Esophagus muscularis mucosa (tissue), 4 donors: ENCODE results near the gene LRSAM1. TPM values are rescaled to one million over a fixed set of nuclear protein-coding genes. Genes with fewer than 3 reads are reported as not detected.
A peak's percentile ranks its signal among the peaks of the same experiment; 100 is the strongest.

Source experiments
- DNase-seq: peaks from one replicate; pipeline ENCODE4 v3.0.0-alpha.2; 2017; ENCODE audit errors: extremely low spot score
- H3K27ac ChIP-seq, 4 donors: fragments of 200-600 bp; sonication (generic); replicated peaks in 1 of 4; 1 replicate in 3 of 4; 2 replicates in 1 of 4; pipeline ENCODE4 v1.5.1; 2016 to 2019; ENCODE audit warnings: mild to moderate bottlenecking in 1 of 4
- H3K27me3 ChIP-seq, 4 donors: fragments of 200-600 bp; sonication (generic); one replicate each; pipeline versions ENCODE4 v1.5.1 to v1.6.0; 2016 to 2019
- H3K36me3 ChIP-seq, 4 donors: fragments of 200-600 bp; sonication (generic); one replicate each; pipeline ENCODE4 v1.5.1; 2016 to 2019
- H3K4me1 ChIP-seq, 4 donors: fragments of 200-600 bp; sonication (generic); one replicate each; pipeline ENCODE4 v1.5.1; 2016 to 2019
- H3K4me3 ChIP-seq, 4 donors: fragments of 200-600 bp; sonication (generic); 1 replicate in 2 of 4; 2 replicates in 2 of 4; pipeline ENCODE4 v1.5.1; 2016 to 2019; ENCODE audit warnings: mild to moderate bottlenecking in 4 of 4, moderate library complexity in 1 of 4
- H3K9me3 ChIP-seq, 4 donors: fragments of 200-600 bp; sonication (generic); 1 replicate in 3 of 4; 2 replicates in 1 of 4; pipeline ENCODE4 v1.5.1; 2016 to 2019
- CTCF ChIP-seq, 3 experiments: fragments of 200-600 bp in 2 of 3; fragments of 450-650 bp in 1 of 3; sonication (generic) in 2 of 3; IDR thresholded peaks; one replicate each; pipeline ENCODE4 v1.5.1; 2017 to 2019; ENCODE audit warnings: antibody characterized with exemption in 3 of 3, mild to moderate bottlenecking in 2 of 3, moderate library complexity in 1 of 3
- EP300 ChIP-seq: sonication (generic); formaldehyde crosslinking; IDR thresholded peaks from one replicate; pipeline ENCODE4 v1.6.1; 2017; ENCODE audit warnings: antibody characterized with exemption
- POLR2A ChIP-seq: fragments of 450-650 bp; IDR thresholded peaks from one replicate; pipeline ENCODE4 v1.6.1; 2017; ENCODE audit warnings: antibody characterized with exemption, moderate library complexity, mild to moderate bottlenecking, low read depth
- POLR2AphosphoS5 ChIP-seq, 2 donors: sonication (generic); formaldehyde crosslinking; IDR thresholded peaks; one replicate each; pipeline ENCODE4 v1.6.1; 2017; ENCODE audit warnings: antibody characterized with exemption in 2 of 2
- WGBS: methylation state at CpG from one replicate; pipeline ENCODE4 v1.1.5; 2018; 5-methylcytosine and 5-hydroxymethylcytosine counted together
- intact Hi-C: fragments of 100-400 bp; cut with DNase I; formaldehyde crosslinking; loops from one replicate; pipeline ENCODE4 v1.15.1; 2023
- total RNA-seq, 4 donors: library from RNA; depleted of rRNA; stranded (reverse); fragments of >200 nt; gene quantifications; one replicate each; pipeline versions ENCODE4 v1.1.0 to v1.2.1, GENCODE V29; 2016

Gene LRSAM1
- total RNA-seq, 4 donors from 2014 or later: 13.6 to 26.2 (median 18.8) TPM

- H3K36me3 ChIP-seq: peaks cover 35 to 63% (median 59%) of the 10 kb centered on the region in 4 donors
- no peak for DNase-seq
- intact Hi-C loops: no loop called here
- H3K4me3 ChIP-seq: peak overlapping the region; percentile 81 to 96 (median 82)
- no peaks in the 10 kb centered on the region for H3K27me3 ChIP-seq
- peak overlapping the region; percentile 93 to 96 (median 95) for H3K27ac ChIP-seq
- no peaks in the 10 kb centered on the region for H3K9me3 ChIP-seq
- 58% methylated on average over 5 of the region's 5 CpGs for WGBS
- TF ChIP-seq CTCF (IDR thresholded peaks at IDR 0.05): no peak
- no peak for TF ChIP-seq EP300
- TF ChIP-seq POLR2A: no peak
- no peak for TF ChIP-seq POLR2AphosphoS5 (IDR thresholded peaks at IDR 0.05)
- peaks cover 41 to 43% (median 42%) of the 10 kb centered on the region in 4 donors for H3K4me1 ChIP-seq
These were observed 1.9 kb upstream of the LRSAM1 start for GRCh38 chr9:127449332-127449966.

GRCh38 chr9:127450243-127450760, 1.0 kb upstream of the LRSAM1 start:
- H3K4me3 ChIP-seq: peak overlapping the region; percentile 81 to 96 (median 82)
- peak overlapping the region; percentile 93 to 96 (median 95) for H3K27ac ChIP-seq
- no peaks in the 10 kb centered on the region for H3K9me3 ChIP-seq
- no peaks in the 10 kb centered on the region for H3K27me3 ChIP-seq
- intact Hi-C loops: loop anchor here (2.0 kb wide), 1 partner anchor 54 kb away; the partner anchor contains the start of gene SLC2A8
- no peak for DNase-seq
- WGBS: 3% methylated on average over 14 of the region's 14 CpGs
- peaks cover 41 to 48% (median 44%) of the 10 kb centered on the region in 4 donors for H3K4me1 ChIP-seq
- TF ChIP-seq POLR2A (no peak), CTCF (IDR thresholded peaks at IDR 0.05) (no peak), EP300 (no peak), POLR2AphosphoS5 (IDR thresholded peaks at IDR 0.05) (no peak)
- H3K36me3 ChIP-seq: peaks cover 29 to 62% (median 57%) of the 10 kb centered on the region in 4 donors

GRCh38 chr9:127451608-127451857, 223 bp downstream of the LRSAM1 start:
- Histone ChIP-seq H3K27me3 (no peaks in the 10 kb centered on the region), H3K36me3 (peaks cover 26 to 60% (median 52%) of the 10 kb centered on the region in 4 donors), H3K4me3 (peak overlapping the region; percentile 81 to 96 (median 82)), H3K9me3 (no peaks in the 10 kb centered on the region), H3K27ac (peak overlapping the region; percentile 93 to 96 (median 95)), H3K4me1 (peaks cover 41 to 55% (median 45%) of the 10 kb centered on the region in 4 donors)
- intact Hi-C loops: loop anchor here (2.0 kb wide), 1 partner anchor 55 kb away; the partner anchor contains the start of gene SLC2A8
- TF ChIP-seq POLR2A (no peak), CTCF (IDR thresholded peaks at IDR 0.05) (no peak), EP300 (no peak), POLR2AphosphoS5 (IDR thresholded peaks at IDR 0.05) (no peak)
- WGBS: 2% methylated on average over 14 of the region's 14 CpGs
- no peak for DNase-seq

GRCh38 chr9:127451858-127452656, 747 bp downstream of the LRSAM1 start:
- intact Hi-C loops: loop anchor here (2.0 kb wide), 1 partner anchor 55 kb away; the partner anchor contains the start of gene SLC2A8
- WGBS: 19% methylated on average over 13 of the region's 29 CpGs
- DNase-seq: no peak
- Histone ChIP-seq H3K27me3 (no peaks in the 10 kb centered on the region), H3K4me1 (peaks cover 41 to 55% (median 45%) of the 10 kb centered on the region in 4 donors), H3K27ac (peak overlapping the region; percentile 93 to 96 (median 95)), H3K36me3 (peaks cover 24 to 60% (median 52%) of the 10 kb centered on the region in 4 donors), H3K9me3 (no peaks in the 10 kb centered on the region), H3K4me3 (peak overlapping the region; percentile 81 to 96 (median 82))
- no peak for TF ChIP-seq POLR2A
- TF ChIP-seq CTCF (IDR thresholded peaks at IDR 0.05): no peak
- TF ChIP-seq EP300: no peak
- TF ChIP-seq POLR2AphosphoS5 (IDR thresholded peaks at IDR 0.05): no peak
